K562 (cell line): ENCODE data around the gene PHYKPL. TPM values are rescaled to one million over a fixed set of nuclear protein-coding genes. Genes with fewer than 3 reads are reported as not detected.
"Not testable (repeated sequence)": the region's sequence is repeated elsewhere in the genome, so short reads cannot be mapped to it uniquely, and the experiment has no call there.

Experiments used
- ATAC-seq: fragments of 200-7000 bp; cut with Tn5 transposase; 3 replicates; pipeline ENCODE4 v1.9.1; 2020; ENCODE audit warnings: moderate library complexity
- BruUV-seq: library from RNA; stranded (reverse); fragments of 400-500 nt; replicated peaks from 2 replicates; lab custom pipeline; 2021; lab: Mats Ljungman, UMichigan
- CTCF ChIA-PET: fragments of 300-600 bp; formaldehyde crosslinking; extraction: SDS; loops from one replicate; lab custom pipeline; 2021; ENCODE audit warnings: low intra/inter-chr PET ratio; lab: Yijun Ruan, JAX
- POLR2A ChIA-PET: fragments of 300-600, 350-650 bp; sonication (Branson Sonifier 250); formaldehyde crosslinking; extraction: SDS; loops from one replicate; lab custom pipeline; 2021; ENCODE audit warnings: antibody characterized with exemption, inconsistent platforms; lab: Yijun Ruan, JAX
- DNase-seq, 4 experiments: peaks; one replicate each; pipeline versions ENCODE4 v3.0.0 to v3.0.0-alpha.2; 2011 to 2018; ENCODE audit warnings: low spot score in 3 of 4, mixed read lengths in 3 of 4; ENCODE audit errors: extremely low read depth in 1 of 4
- FAIRE-seq: peaks from 2 replicates; lab custom pipeline; 2011; peaks lifted over from hg19 to GRCh38; lab: Jason Lieb, UNC
- H2AFZ ChIP-seq: 2 replicates; pipeline ENCODE4 v1.6.0; 2011; ENCODE audit warnings: low read depth, low read length, control low read depth, inconsistent platforms
- H3K27ac ChIP-seq: fragments of 200-600 bp; 3 replicates; pipeline ENCODE4 v1.8.0; 2011; ENCODE audit warnings: low read depth, mild to moderate bottlenecking, control low read depth, inconsistent platforms, low read length, moderate library complexity, mixed read lengths; ENCODE audit errors: extremely low read depth
- H3K27me3 ChIP-seq, 2 experiments: fragments of 300-600 bp in 1 of 2; 2 replicates in 1 of 2; 3 replicates in 1 of 2; pipeline versions ENCODE4 v1.6.0 to v1.8.0; 2011; ENCODE audit warnings: inconsistent platforms in 2 of 2, low read length in 2 of 2, mild to moderate bottlenecking in 1 of 2, mixed read lengths in 1 of 2, moderate library complexity in 1 of 2; ENCODE audit not compliant: control insufficient read depth in 2 of 2, insufficient read depth in 2 of 2
- H3K36me3 ChIP-seq: fragments of 300-600 bp; 3 replicates; pipeline ENCODE4 v1.8.0; 2011; ENCODE audit warnings: mild to moderate bottlenecking, low read length, inconsistent platforms; ENCODE audit not compliant: control insufficient read depth, insufficient read depth
- H3K4me1 ChIP-seq, 2 experiments: fragments of 200-600 bp in 1 of 2; replicated peaks in 1 of 2; 2 replicates in 1 of 2; 3 replicates in 1 of 2; pipeline versions ENCODE4 v1.5.1 to v1.8.0; 2011; ENCODE audit warnings: inconsistent platforms in 2 of 2, low read length in 2 of 2, mild to moderate bottlenecking in 1 of 2, mixed read lengths in 1 of 2, moderate library complexity in 1 of 2; ENCODE audit not compliant: control insufficient read depth in 2 of 2, insufficient read depth in 2 of 2
- H3K4me2 ChIP-seq: 2 replicates; pipeline ENCODE4 v1.6.1; 2011; ENCODE audit warnings: low read length, control low read depth, inconsistent platforms, mixed read lengths; ENCODE audit not compliant: insufficient read depth
- H3K4me3 ChIP-seq: fragments of 200-600 bp; sonication (generic), shearing (Covaris generic); 2 replicates; pipeline ENCODE4 v1.5.1; 2016; ENCODE audit warnings: control low read depth, inconsistent platforms
- H3K79me2 ChIP-seq: fragments of 200-600 bp; 3 replicates; pipeline ENCODE4 v1.8.0; 2011; ENCODE audit warnings: low read length, inconsistent platforms; ENCODE audit not compliant: control insufficient read depth, insufficient read depth
- H3K9ac ChIP-seq, 2 experiments: 2 replicates each; pipeline versions ENCODE4 v1.6.0 to v1.6.1; 2011; ENCODE audit warnings: low read depth in 2 of 2, low read length in 2 of 2, control low read depth in 1 of 2, inconsistent platforms in 1 of 2, mild to moderate bottlenecking in 1 of 2, mixed read lengths in 1 of 2; ENCODE audit not compliant: insufficient read depth in 1 of 2
- H3K9me1 ChIP-seq: one replicate; pipeline ENCODE4 v1.6.0; 2011; ENCODE audit warnings: inconsistent platforms, mild to moderate bottlenecking, low read length, moderate library complexity; ENCODE audit not compliant: control insufficient read depth, insufficient read depth
- H3K9me3 ChIP-seq: replicated peaks from 2 replicates; pipeline ENCODE4 v1.5.1; 2011; ENCODE audit warnings: low read depth, low read length, inconsistent platforms; ENCODE audit not compliant: control insufficient read depth, insufficient read depth
- H4K20me1 ChIP-seq: replicated peaks from 2 replicates; pipeline ENCODE4 v1.6.1; 2011; ENCODE audit warnings: low read length, inconsistent platforms, mixed read lengths; ENCODE audit not compliant: control insufficient read depth, insufficient read depth
- CCAR2 ChIP-seq: fragments of 200-400 bp; formaldehyde crosslinking; IDR thresholded peaks from 2 replicates; pipeline ENCODE4 v1.6.1; 2017; ENCODE audit warnings: mild to moderate bottlenecking, low read depth, low read length
- DPF2 ChIP-seq: fragments of 450-650 bp; IDR thresholded peaks from 2 replicates; pipeline ENCODE4 v1.6.1; 2016
- EZH2 ChIP-seq: IDR thresholded peaks from 2 replicates; pipeline ENCODE4 v1.6.1; 2012; ENCODE audit warnings: low read depth, mild to moderate bottlenecking, inconsistent platforms, low read length, borderline replicate concordance
- KHSRP ChIP-seq: fragments of 450-650 bp; IDR thresholded peaks from 2 replicates; pipeline ENCODE4 v1.6.1; 2017
- NEUROD1 ChIP-seq: fragments of 150-350 bp; IDR thresholded peaks from 2 replicates; pipeline ENCODE4 v1.6.1; 2014; ENCODE audit warnings: borderline replicate concordance, low read length, low read depth; ENCODE audit not compliant: partially characterized antibody
- POLR2G ChIP-seq: fragments of 200-400 bp; formaldehyde crosslinking; IDR thresholded peaks from 2 replicates; pipeline ENCODE4 v1.6.1; 2017; ENCODE audit warnings: low read depth, mild to moderate bottlenecking, antibody characterized with exemption, low read length, moderate library complexity
- RBFOX2 ChIP-seq: fragments of 200-400 bp; formaldehyde crosslinking; IDR thresholded peaks from 2 replicates; pipeline ENCODE4 v1.6.1; 2017; ENCODE audit warnings: low read depth, mild to moderate bottlenecking, low read length, moderate library complexity
- RCOR1 ChIP-seq, 2 experiments: IDR thresholded peaks; 2 replicates each; pipeline ENCODE4 v1.6.1; 2012; ENCODE audit warnings: low read depth in 2 of 2, low read length in 2 of 2, borderline replicate concordance in 1 of 2, improper control_type of control experiment in 1 of 2
- ZNF717 ChIP-seq: fragments of 250-450 bp; sonication (Bioruptor Pico); IDR thresholded peaks from 2 replicates; pipeline ENCODE4 v1.5.0; 2021
- WGBS: fragments of 100-300 bp; shearing (Covaris generic); methylation state at CpG from one replicate; pipeline ENCODE4 v1.1.6; 2016; ENCODE audit warnings: low coverage, mixed read lengths; ENCODE audit not compliant: insufficient coverage; ENCODE audit errors: missing lambda C conversion rate; 5-methylcytosine and 5-hydroxymethylcytosine counted together
- in situ Hi-C: fragments of 300-500 bp; cut with MboI; formaldehyde crosslinking; loops from 4 replicates; pipeline ENCODE4 v1.15.0; 2018; ENCODE audit warnings: inconsistent platforms, mixed read lengths
- intact Hi-C: fragments of 100-400 bp; cut with micrococcal nuclease; formaldehyde crosslinking; loops from 2 replicates; pipeline ENCODE4 v1.14.2; 2022
- polyA plus RNA-seq, 8 experiments: library from polyadenylated mRNA; depleted of rRNA in 4 of 8; stranded (reverse) in 5 of 8; unstranded in 3 of 8; fragments of >200 nt; fragmentation: Nextera tagmentation in 2 of 8; fragmentation: Illumina TruSeq in 1 of 8; extraction: Ambion mirVana in 2 of 8; extraction: Trizol in 1 of 8; gene quantifications; 2 replicates each; pipeline versions ENCODE4 v1.2.1 to v1.2.3, GENCODE V29; 2011 to 2014; ENCODE audit warnings: inconsistent platforms in 1 of 8, missing spikeins in 1 of 8
- total RNA-seq, 7 experiments: library from RNA; depleted of rRNA in 6 of 7; stranded (reverse); fragments of >200 nt in 6 of 7; fragmentation: Illumina TruSeq in 2 of 7; extraction: Trizol in 2 of 7; gene quantifications; 2 replicates each; pipeline versions ENCODE4 v1.2.1 to v1.2.3, GENCODE V29; 2011 to 2021; ENCODE audit warnings: low replicate concordance in 1 of 7
- TF ChIP-seq, protein P1 (sequence below): fragments of 450-650 bp; IDR thresholded peaks from 2 replicates; pipeline ENCODE4 v1.6.1; 2017; ENCODE audit warnings: antibody characterized with exemption, mild to moderate bottlenecking
- TF ChIP-seq, protein P2 (sequence below): fragments of 450-650 bp; IDR thresholded peaks from 2 replicates; pipeline ENCODE4 v1.6.1; 2016

Gene PHYKPL
- total and polyA plus RNA-seq, 9 of the 15 experiments (the other 6 are each of a cell fraction or from before 2014, with no cell fraction given): 4.7 to 34.7 (median 18.6) TPM

DNA sequence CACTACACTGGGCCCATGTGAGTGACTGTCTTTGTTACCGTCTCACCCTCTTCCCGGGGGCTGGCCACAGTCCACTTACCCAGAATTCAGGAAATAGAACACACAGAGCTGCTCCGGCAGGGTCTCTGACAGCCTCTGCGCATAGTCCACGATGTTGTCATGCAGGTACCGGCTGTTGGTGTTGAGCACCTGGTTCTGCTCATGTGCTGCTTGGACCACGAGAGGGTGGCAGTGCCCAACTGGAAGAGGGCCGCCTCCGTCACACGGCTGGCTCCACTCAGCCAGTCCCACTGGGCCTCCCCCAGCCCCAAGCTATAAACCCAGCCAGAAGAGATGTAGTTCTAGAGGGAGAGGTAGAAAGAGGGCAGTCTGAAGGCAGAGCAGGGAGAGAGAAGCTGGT lies 2.7 kb downstream of the PHYKPL start:
- ATAC-seq: no peak
- in situ Hi-C loops: no loop called here
- H3K79me2 ChIP-seq: peaks cover 35% of the 10 kb centered on the region
- TF ChIP-seq EZH2 (no peak), CCAR2 (no peak), KHSRP (no peak), NEUROD1 (no peak), ZNF717 (CRISPR knock-in tag) (no peak), POLR2G (0 out of 2 replicates have a peak, but pooled peaks have one; percentile 19), DPF2 (no peak), RBFOX2 (0 out of 2 replicates have a peak, but pooled peaks have one; percentile 36), RCOR1 (IDR thresholded peaks at IDR 0.05; ENCODE audit: borderline replicate concordance in 1 of 2, low read depth in 2 of 2, low read length in 2 of 2) (no peak)
- TF ChIP-seq, protein P1, sequence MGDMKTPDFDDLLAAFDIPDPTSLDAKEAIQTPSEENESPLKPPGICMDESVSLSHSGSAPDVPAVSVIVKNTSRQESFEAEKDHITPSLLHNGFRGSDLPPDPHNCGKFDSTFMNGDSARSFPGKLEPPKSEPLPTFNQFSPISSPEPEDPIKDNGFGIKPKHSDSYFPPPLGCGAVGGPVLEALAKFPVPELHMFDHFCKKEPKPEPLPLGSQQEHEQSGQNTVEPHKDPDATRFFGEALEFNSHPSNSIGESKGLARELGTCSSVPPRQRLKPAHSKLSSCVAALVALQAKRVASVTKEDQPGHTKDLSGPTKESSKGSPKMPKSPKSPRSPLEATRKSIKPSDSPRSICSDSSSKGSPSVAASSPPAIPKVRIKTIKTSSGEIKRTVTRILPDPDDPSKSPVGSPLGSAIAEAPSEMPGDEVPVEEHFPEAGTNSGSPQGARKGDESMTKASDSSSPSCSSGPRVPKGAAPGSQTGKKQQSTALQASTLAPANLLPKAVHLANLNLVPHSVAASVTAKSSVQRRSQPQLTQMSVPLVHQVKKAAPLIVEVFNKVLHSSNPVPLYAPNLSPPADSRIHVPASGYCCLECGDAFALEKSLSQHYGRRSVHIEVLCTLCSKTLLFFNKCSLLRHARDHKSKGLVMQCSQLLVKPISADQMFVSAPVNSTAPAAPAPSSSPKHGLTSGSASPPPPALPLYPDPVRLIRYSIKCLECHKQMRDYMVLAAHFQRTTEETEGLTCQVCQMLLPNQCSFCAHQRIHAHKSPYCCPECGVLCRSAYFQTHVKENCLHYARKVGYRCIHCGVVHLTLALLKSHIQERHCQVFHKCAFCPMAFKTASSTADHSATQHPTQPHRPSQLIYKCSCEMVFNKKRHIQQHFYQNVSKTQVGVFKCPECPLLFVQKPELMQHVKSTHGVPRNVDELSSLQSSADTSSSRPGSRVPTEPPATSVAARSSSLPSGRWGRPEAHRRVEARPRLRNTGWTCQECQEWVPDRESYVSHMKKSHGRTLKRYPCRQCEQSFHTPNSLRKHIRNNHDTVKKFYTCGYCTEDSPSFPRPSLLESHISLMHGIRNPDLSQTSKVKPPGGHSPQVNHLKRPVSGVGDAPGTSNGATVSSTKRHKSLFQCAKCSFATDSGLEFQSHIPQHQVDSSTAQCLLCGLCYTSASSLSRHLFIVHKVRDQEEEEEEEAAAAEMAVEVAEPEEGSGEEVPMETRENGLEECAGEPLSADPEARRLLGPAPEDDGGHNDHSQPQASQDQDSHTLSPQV: no peak
- TF ChIP-seq, protein P2, sequence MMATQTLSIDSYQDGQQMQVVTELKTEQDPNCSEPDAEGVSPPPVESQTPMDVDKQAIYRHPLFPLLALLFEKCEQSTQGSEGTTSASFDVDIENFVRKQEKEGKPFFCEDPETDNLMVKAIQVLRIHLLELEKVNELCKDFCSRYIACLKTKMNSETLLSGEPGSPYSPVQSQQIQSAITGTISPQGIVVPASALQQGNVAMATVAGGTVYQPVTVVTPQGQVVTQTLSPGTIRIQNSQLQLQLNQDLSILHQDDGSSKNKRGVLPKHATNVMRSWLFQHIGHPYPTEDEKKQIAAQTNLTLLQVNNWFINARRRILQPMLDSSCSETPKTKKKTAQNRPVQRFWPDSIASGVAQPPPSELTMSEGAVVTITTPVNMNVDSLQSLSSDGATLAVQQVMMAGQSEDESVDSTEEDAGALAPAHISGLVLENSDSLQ: no peak
- TF ChIP-seq, all 486 proteins: peak for 2
- no peaks in the 10 kb centered on the region for H4K20me1 ChIP-seq
- H3K4me2 ChIP-seq: no peak overlapping the region
- H2AFZ ChIP-seq: no peak overlapping the region
- no TSS peak for BruUV-seq
- CTCF ChIA-PET: no interaction called here
- no peaks in the 10 kb centered on the region for H3K9me3 ChIP-seq
- POLR2A ChIA-PET: interaction anchor here (3.1 to 13.2 kb wide), 3 partner anchors 8 to 25 kb away, joined by 13 to 162 read pairs (median 14); partner anchors contain the start of gene HNRNPAB
- DNase-seq (no peak), FAIRE-seq (no peak)
- peaks cover 61% of the 10 kb centered on the region for H3K36me3 ChIP-seq
- intact Hi-C loops: no loop called here
- H3K9ac ChIP-seq: peak overlapping the region in 1 of 2 experiments; percentile 83; a peak in 1 of 4 replicates
- no peak overlapping the region for H3K4me3 ChIP-seq
- peaks cover 19 to 30% of the 10 kb centered on the region in 2 experiments; a peak in 4 of 5 replicates for H3K4me1 ChIP-seq
- 94% methylated on average over 7 of the region's 10 CpGs for WGBS
- H3K27me3 ChIP-seq: no peaks in the 10 kb centered on the region
- H3K27ac ChIP-seq: no peak overlapping the region
- no peaks in the 10 kb centered on the region for H3K9me1 ChIP-seq

DNA sequence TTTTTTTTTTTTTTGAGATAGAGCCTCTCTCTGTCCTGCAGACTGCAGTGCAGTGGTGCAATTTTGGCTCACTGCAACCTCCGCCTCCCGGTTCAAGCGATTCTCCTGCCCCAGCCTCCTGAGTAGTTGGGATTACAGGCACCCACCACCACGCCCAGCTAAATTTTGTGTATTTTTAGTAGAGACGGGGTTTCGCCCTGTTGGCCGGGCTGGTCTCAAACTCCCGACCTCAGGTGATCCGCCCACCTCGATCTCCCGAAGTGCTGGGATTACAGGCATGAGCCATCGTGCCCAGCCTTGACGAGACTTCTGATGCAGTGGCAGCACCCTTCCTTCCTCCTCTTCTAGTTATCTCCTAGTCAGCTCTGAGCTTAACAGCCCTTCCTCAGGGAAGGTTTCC lies 3.5 kb downstream of the PHYKPL start:
- Histone ChIP-seq H3K4me1 (peaks cover 19 to 35% of the 10 kb centered on the region in 2 experiments; a peak in 4 of 5 replicates), H3K36me3 (peaks cover 68% of the 10 kb centered on the region), H3K79me2 (peaks cover 35% of the 10 kb centered on the region)
- intact Hi-C loops, H3K9me3 ChIP-seq, H2AFZ ChIP-seq, BruUV-seq, H3K27me3 ChIP-seq, H3K9ac ChIP-seq, H3K9me1 ChIP-seq, ATAC-seq, H3K27ac ChIP-seq, H3K4me3 ChIP-seq, DNase-seq, H3K4me2 ChIP-seq, FAIRE-seq, CTCF ChIA-PET, in situ Hi-C loops, H4K20me1 ChIP-seq: not testable (repeated sequence)
- WGBS: 87% methylated on average over 11 of the region's 13 CpGs
- POLR2A ChIA-PET: interaction anchor here (0.6 to 13.2 kb wide), 3 partner anchors 18 to 337 kb away, joined by 3 to 162 read pairs (median 13); partner anchors contain the start of gene HNRNPAB
